Measurements from ENCODE around the gene MRPL9. TPM values are rescaled to one million over a fixed set of nuclear protein-coding genes. Genes with fewer than 3 reads are reported as not detected.

MRPL9 gene
- total RNA-seq (65.3 TPM), polyA plus RNA-seq (ENCODE audit: insufficient read depth, low read depth, low replicate concordance) (87.1 TPM)
- long read RNA-seq, donor 1, transcript MRPL9-202 (7 exons, 1,296 nt) = major isoform, 22 of 49 reads
- long read RNA-seq, donor 1, transcript MRPL9-203 (3 exons, 348 nt) = minor isoform, 8 of 49 reads
- long read RNA-seq, donor 1, partial matches to known transcripts = 13 of 49 reads
- long read RNA-seq, donor 1, other reads (novel, unspliced or antisense) = 0 of 49 reads
- long read RNA-seq, donor 2, transcript MRPL9-202 (7 exons, 1,296 nt) = major isoform, 24 of 54 reads
- long read RNA-seq, donor 2, partial matches to known transcripts = 18 of 54 reads
- long read RNA-seq, donor 2, other reads (novel, unspliced or antisense) = 0 of 54 reads
- long read RNA-seq, donor 3, transcript MRPL9-202 (7 exons, 1,296 nt) = major isoform, 20 of 45 reads
- long read RNA-seq, donor 3, transcript MRPL9-203 (3 exons, 348 nt) = minor isoform, 7 of 45 reads
- long read RNA-seq, donor 3, partial matches to known transcripts = 13 of 45 reads
- long read RNA-seq, donor 3, other reads (novel, unspliced or antisense) = 0 of 45 reads
- long read RNA-seq, donor 4, transcript MRPL9-202 (7 exons, 1,296 nt) = major isoform, 17 of 24 reads
- long read RNA-seq, donor 4, partial matches to known transcripts = 0 of 24 reads
- long read RNA-seq, donor 4, other reads (novel, unspliced or antisense) = 0 of 24 reads
- long read RNA-seq, donor 5 = 0 reads
- long read RNA-seq, donor 6, transcript MRPL9-203 (3 exons, 348 nt) = minor isoform, 6 of 65 reads
- long read RNA-seq, donor 6, transcript MRPL9-202 (7 exons, 1,296 nt) = major isoform, 31 of 65 reads
- long read RNA-seq, donor 6, transcript MRPL9-201 (6 exons, 882 nt) = minor isoform, 5 of 65 reads
- long read RNA-seq, donor 6, partial matches to known transcripts = 21 of 65 reads
- long read RNA-seq, donor 6, other reads (novel, unspliced or antisense) = 0 of 65 reads
- long read RNA-seq, donor 7, transcript MRPL9-202 (7 exons, 1,296 nt) = major isoform, 21 of 33 reads
- long read RNA-seq, donor 7, partial matches to known transcripts = 9 of 33 reads
- long read RNA-seq, donor 7, other reads (novel, unspliced or antisense) = 2 of 33 reads
- long read RNA-seq, donor 8, transcript MRPL9-202 (7 exons, 1,296 nt) = major isoform, 21 of 48 reads
- long read RNA-seq, donor 8, transcript MRPL9-203 (3 exons, 348 nt) = minor isoform, 12 of 48 reads
- long read RNA-seq, donor 8, partial matches to known transcripts = 8 of 48 reads
- long read RNA-seq, donor 8, other reads (novel, unspliced or antisense) = 0 of 48 reads
- long read RNA-seq, donor 9, transcript MRPL9-202 (7 exons, 1,296 nt) = major isoform, 13 of 40 reads
- long read RNA-seq, donor 9, partial matches to known transcripts = 19 of 40 reads
- long read RNA-seq, donor 9, other reads (novel, unspliced or antisense) = 0 of 40 reads
- long read RNA-seq, donor 10, transcript MRPL9-203 (3 exons, 348 nt) = minor isoform, 8 of 43 reads
- long read RNA-seq, donor 10, transcript MRPL9-202 (7 exons, 1,296 nt) = major isoform, 20 of 43 reads
- long read RNA-seq, donor 10, partial matches to known transcripts = 11 of 43 reads
- long read RNA-seq, donor 10, other reads (novel, unspliced or antisense) = 0 of 43 reads

DNA sequence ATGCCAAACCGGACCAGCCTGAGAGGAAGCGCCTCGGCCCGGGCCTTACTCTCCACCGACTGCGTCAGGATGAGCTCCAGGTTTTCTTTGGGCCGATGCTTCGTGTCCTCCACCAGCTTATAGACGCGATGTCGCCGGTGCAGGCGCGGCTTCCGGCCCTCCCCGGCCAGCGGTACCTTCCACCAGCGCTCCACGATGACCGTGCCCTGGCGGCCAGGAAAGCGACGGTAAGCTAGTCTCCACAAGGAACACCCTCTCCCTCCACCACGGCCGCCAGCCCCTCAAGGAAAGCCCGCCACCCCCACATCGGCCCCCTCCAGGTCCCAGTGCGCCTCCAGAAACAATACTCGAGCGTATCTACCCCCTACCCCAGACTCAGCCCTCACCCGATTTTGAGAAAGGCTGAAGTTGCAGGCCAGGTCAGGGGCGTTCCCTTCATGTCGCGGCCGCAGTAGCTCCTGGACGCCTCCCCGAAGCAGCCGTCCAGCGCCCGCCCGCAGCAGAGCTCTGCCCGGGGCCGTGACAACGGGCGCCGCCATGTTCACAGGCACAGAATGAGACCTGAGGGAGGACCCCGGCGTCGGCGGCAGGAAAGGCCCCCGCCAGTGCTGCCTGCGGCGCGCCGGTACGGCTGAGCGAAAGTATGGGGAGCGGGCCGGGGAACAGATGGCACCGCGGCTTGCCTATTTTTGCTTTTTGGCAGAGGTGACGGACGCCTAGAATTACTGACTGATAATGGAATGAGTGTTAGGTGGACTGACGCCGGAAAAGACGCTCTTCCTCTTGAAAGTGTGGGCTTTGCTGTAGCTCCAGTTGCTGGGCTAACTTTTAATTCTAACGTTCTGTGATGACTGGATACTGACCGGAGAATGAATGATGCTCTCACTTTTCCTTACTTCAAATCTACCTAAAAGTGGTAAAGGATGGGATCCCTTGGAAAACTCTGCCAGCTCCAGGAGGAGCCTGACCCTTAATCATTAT is at the start of gene MRPL9:
Gene MRPL9 (minus strand): TSS at position 556 of the 981 bp plus-strand sequence. CDS start 17 bp downstream, at position 539.
- DNase-seq (peak; percentile 87 to 94 (median 91)), FAIRE-seq (no peak)
- no peaks in the 10 kb centered on the region for H3K27me3 ChIP-seq (ENCODE audit: control insufficient read depth, insufficient read depth, low read length)
- H3K4me1 ChIP-seq (ENCODE audit: control insufficient read depth in 2 of 3, insufficient read depth in 2 of 3, low read depth in 1 of 3, low read length in 3 of 3) = peaks cover 0 to 9% (median 6%) of the 10 kb centered on the region in 3 donors
- peaks cover 11 to 12% (median 12%) of the 10 kb centered on the region in 3 donors for H3K36me3 ChIP-seq (ENCODE audit: control insufficient read depth in 2 of 3, insufficient read depth in 3 of 3, low read length in 3 of 3)
- no peak for TF ChIP-seq CTCF (IDR thresholded peaks at IDR 0.05; ENCODE audit: borderline replicate concordance, extremely low read depth, insufficient read depth)
- H3K27ac ChIP-seq (ENCODE audit: low read depth in 2 of 2, low read length in 2 of 2) = peak within 1 kb of the TSS; percentile 82 to 93
- intact Hi-C loops (cut with DNase I) = no loop called here
- no peaks in the 10 kb centered on the region for H3K9me3 ChIP-seq (ENCODE audit: control insufficient read depth in 2 of 3, insufficient read depth in 1 of 3, low read length in 3 of 3)
- H3K4me3 ChIP-seq (ENCODE audit: low read length in 3 of 3) = peak within 1 kb of the TSS; percentile 84 to 94 (median 94)
- peak within 1 kb of the TSS; percentile 68 to 92 (median 79) for H3K9ac ChIP-seq (ENCODE audit: low read length in 3 of 3)

DNA sequence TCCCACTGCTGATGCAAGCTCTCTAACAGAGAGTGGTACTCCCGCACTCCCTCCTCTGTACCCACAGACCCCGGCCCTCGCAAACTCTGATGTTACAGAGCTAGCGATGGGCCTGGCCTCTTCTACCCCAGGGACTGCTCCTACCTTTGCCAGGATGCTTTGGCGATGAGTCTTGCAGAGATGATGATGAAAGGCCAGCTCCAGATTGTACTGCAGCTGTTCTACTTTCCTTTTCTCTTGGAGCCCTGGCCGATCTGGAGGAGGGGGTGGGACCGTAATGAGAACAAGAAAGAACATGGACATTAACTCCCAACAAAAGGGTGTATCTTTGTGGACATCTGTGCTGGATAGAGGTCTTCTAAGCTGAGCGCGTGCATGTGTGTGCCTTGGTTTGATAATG is 47.9 kb upstream of the MRPL9 start:
- H3K27ac ChIP-seq (ENCODE audit: low read depth in 2 of 2, low read length in 2 of 2) = no peak overlapping the region
- no peak overlapping the region for H3K9ac ChIP-seq (ENCODE audit: low read length in 3 of 3)
- intact Hi-C loops (cut with DNase I) = no loop called here
- FAIRE-seq = no peak
- no peak for TF ChIP-seq CTCF (IDR thresholded peaks at IDR 0.05; ENCODE audit: borderline replicate concordance, extremely low read depth, insufficient read depth)
- H3K27me3 ChIP-seq (ENCODE audit: control insufficient read depth, insufficient read depth, low read length) = no peaks in the 10 kb centered on the region
- peaks cover 0 to 52% (median 9%) of the 10 kb centered on the region in 3 donors for H3K36me3 ChIP-seq (ENCODE audit: control insufficient read depth in 2 of 3, insufficient read depth in 3 of 3, low read length in 3 of 3)
- H3K9me3 ChIP-seq (ENCODE audit: control insufficient read depth in 2 of 3, insufficient read depth in 1 of 3, low read length in 3 of 3) = no peaks in the 10 kb centered on the region
- H3K4me1 ChIP-seq (ENCODE audit: control insufficient read depth in 2 of 3, insufficient read depth in 2 of 3, low read depth in 1 of 3, low read length in 3 of 3) = no peaks in the 10 kb centered on the region
- H3K4me3 ChIP-seq (ENCODE audit: low read length in 3 of 3) = no peak overlapping the region
- no peak for DNase-seq

Measured in kidney (tissue), 22 donors.